GM12864 (cell line): ENCODE measurements around the gene JUP.

Experiments
- DNase-seq: peaks from one replicate; pipeline ENCODE4 v3.0.0-alpha.2; 2011; ENCODE audit warnings: low read depth
- H3K4me3 ChIP-seq: 2 replicates; pipeline ENCODE4 v1.5.1; 2011; ENCODE audit warnings: mild to moderate bottlenecking, low read depth, low read length, control low read depth
- TF ChIP-seq, protein P1 (sequence below): IDR thresholded peaks from 2 replicates; pipeline ENCODE4 v1.5.1; 2011; ENCODE audit warnings: low read depth, mild to moderate bottlenecking, moderate library complexity, low read length, control low read depth, inconsistent platforms; ENCODE audit errors: missing control alignments

JUP gene

GRCh38 chr17:41762841-41763240 is 23.7 kb downstream of the JUP start:
- TF ChIP-seq, protein P1, sequence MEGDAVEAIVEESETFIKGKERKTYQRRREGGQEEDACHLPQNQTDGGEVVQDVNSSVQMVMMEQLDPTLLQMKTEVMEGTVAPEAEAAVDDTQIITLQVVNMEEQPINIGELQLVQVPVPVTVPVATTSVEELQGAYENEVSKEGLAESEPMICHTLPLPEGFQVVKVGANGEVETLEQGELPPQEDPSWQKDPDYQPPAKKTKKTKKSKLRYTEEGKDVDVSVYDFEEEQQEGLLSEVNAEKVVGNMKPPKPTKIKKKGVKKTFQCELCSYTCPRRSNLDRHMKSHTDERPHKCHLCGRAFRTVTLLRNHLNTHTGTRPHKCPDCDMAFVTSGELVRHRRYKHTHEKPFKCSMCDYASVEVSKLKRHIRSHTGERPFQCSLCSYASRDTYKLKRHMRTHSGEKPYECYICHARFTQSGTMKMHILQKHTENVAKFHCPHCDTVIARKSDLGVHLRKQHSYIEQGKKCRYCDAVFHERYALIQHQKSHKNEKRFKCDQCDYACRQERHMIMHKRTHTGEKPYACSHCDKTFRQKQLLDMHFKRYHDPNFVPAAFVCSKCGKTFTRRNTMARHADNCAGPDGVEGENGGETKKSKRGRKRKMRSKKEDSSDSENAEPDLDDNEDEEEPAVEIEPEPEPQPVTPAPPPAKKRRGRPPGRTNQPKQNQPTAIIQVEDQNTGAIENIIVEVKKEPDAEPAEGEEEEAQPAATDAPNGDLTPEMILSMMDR = no peak
- no peak overlapping the region for H3K4me3 ChIP-seq
- no peak for DNase-seq

GRCh38 chr17:41762391-41762790 is 24.1 kb downstream of the JUP start:
- TF ChIP-seq, protein P1 = no peak
- H3K4me3 ChIP-seq = no peak overlapping the region
- no peak for DNase-seq

- DNase-seq = no peak
- H3K4me3 ChIP-seq = no peak overlapping the region
- TF ChIP-seq, protein P1 = no peak
Observed at GRCh38 chr17:41760878-41761277, 25.6 kb downstream of the JUP start.

- no peak for DNase-seq
- TF ChIP-seq, protein P1 = no peak
- no peak overlapping the region for H3K4me3 ChIP-seq
Observed at GRCh38 chr17:41758601-41759000, 27.9 kb downstream of the JUP start.

GRCh38 chr17:41754066-41754465 is 32.4 kb downstream of the JUP start:
- TF ChIP-seq, protein P1 = no peak
- no peak overlapping the region for H3K4me3 ChIP-seq
- DNase-seq = no peak

- no peak for DNase-seq
- H3K4me3 ChIP-seq = no peak overlapping the region
- TF ChIP-seq, protein P1 = no peak
Observed at GRCh38 chr17:41751288-41751687, 35.2 kb downstream of the JUP start.

DNA sequence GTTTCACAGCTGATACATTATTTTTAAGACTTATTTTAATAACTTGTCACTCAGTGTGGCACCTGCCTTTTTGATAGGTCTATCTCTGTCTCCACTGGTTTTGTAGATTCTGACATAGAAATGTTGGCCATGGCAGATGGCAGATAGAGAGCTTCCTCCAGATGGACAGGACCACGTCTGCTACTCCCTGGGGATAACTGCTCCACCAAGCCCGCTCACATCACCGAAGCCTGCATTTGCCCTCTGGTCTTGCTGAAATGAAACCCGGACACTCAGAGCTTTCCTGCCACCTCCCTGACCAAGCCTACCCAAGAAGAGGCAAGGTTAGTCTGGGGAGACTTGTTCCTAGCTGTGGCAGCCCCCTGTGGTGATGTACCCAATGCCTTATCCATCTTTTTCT is 35.6 kb downstream of the JUP start:
- H3K4me3 ChIP-seq = no peak overlapping the region
- TF ChIP-seq, protein P1 = no peak
- DNase-seq = no peak
